ENCODE data around the gene WSCD1. TPM values are rescaled to one million over a fixed set of nuclear protein-coding genes. Genes with fewer than 3 reads are reported as not detected.

The WSCD1 gene
- total and polyA plus RNA-seq, 2 experiments from 2014 or later = 3.1 to 16.7 TPM

DNA sequence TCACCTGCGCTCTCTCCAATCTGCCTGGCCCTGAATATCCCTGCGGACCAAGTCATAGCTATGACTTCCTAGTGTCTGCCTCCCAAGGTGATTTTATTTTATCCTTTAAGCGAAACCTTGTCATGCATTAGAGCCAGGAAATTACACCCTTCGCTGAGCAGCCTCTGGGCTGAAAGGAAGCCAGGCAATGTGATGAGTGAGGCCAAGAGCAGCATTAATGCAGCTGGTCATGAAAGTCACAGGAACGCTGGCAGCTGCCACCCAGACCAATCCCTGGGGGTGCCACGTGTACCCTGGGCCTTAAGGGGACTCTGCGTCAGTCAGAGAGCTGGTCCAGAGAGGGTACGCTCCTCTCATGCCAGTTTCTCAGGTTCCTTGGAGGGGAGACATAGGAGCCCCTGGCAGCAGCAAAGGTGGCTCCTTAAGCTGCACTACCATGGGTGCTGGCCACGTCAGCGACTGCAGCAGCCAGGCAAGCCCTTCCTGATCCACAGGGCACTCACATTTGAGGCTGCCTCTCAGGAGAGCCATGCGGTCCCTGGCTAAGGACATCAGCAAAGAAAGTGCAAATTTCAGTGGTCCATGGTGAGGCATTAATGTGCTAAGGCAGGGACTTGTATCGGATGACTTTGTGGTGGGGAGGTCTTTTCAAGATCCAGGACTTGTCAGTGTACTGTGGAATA is 42.7 kb upstream of the WSCD1 start:
- no peak for DNase-seq (ENCODE audit: low read depth in 1 of 2, low spot score in 1 of 2)
- Histone ChIP-seq H3K4me3 (no peak overlapping the region), H3K36me3 (no peaks in the 10 kb centered on the region), H3K27me3 (no peaks in the 10 kb centered on the region), H3K4me1 (ENCODE audit: low read depth) (no peaks in the 10 kb centered on the region), H3K27ac (no peak overlapping the region), H3K9me3 (ENCODE audit: low read depth) (no peaks in the 10 kb centered on the region)
- TF ChIP-seq, protein P1, sequence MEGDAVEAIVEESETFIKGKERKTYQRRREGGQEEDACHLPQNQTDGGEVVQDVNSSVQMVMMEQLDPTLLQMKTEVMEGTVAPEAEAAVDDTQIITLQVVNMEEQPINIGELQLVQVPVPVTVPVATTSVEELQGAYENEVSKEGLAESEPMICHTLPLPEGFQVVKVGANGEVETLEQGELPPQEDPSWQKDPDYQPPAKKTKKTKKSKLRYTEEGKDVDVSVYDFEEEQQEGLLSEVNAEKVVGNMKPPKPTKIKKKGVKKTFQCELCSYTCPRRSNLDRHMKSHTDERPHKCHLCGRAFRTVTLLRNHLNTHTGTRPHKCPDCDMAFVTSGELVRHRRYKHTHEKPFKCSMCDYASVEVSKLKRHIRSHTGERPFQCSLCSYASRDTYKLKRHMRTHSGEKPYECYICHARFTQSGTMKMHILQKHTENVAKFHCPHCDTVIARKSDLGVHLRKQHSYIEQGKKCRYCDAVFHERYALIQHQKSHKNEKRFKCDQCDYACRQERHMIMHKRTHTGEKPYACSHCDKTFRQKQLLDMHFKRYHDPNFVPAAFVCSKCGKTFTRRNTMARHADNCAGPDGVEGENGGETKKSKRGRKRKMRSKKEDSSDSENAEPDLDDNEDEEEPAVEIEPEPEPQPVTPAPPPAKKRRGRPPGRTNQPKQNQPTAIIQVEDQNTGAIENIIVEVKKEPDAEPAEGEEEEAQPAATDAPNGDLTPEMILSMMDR (IDR thresholded peaks at IDR 0.05; ENCODE audit: low read depth, low read length) = no peak

DNA sequence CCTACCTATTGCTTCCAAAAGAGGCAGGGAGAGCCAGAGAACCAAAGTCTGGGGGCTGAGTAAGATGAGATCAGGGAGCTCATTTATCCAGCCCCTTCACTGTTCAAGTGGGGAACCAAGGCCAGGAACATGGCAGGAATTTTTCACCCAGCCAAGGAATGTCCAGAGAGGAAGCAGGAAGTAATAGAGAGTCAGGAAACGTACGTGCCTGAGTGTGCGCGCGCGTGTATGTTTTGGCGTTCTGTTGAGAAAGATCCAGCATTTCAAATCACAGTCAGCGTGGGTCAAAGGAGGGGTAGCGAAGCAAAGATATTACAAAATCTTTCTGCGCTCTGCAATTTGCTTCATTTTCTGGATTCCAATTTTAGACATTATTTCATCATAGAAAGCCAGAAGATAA is 41.9 kb upstream of the WSCD1 start:
- no peaks in the 10 kb centered on the region for H3K9me3 ChIP-seq (ENCODE audit: low read depth)
- no peak for DNase-seq (ENCODE audit: low read depth in 1 of 2, low spot score in 1 of 2)
- H3K27ac ChIP-seq = no peak overlapping the region
- no peaks in the 10 kb centered on the region for H3K4me1 ChIP-seq (ENCODE audit: low read depth)
- TF ChIP-seq, protein P1 (IDR thresholded peaks at IDR 0.05; ENCODE audit: low read depth, low read length) = no peak
- H3K27me3 ChIP-seq = no peaks in the 10 kb centered on the region
- no peaks in the 10 kb centered on the region for H3K36me3 ChIP-seq
- no peak overlapping the region for H3K4me3 ChIP-seq

DNA sequence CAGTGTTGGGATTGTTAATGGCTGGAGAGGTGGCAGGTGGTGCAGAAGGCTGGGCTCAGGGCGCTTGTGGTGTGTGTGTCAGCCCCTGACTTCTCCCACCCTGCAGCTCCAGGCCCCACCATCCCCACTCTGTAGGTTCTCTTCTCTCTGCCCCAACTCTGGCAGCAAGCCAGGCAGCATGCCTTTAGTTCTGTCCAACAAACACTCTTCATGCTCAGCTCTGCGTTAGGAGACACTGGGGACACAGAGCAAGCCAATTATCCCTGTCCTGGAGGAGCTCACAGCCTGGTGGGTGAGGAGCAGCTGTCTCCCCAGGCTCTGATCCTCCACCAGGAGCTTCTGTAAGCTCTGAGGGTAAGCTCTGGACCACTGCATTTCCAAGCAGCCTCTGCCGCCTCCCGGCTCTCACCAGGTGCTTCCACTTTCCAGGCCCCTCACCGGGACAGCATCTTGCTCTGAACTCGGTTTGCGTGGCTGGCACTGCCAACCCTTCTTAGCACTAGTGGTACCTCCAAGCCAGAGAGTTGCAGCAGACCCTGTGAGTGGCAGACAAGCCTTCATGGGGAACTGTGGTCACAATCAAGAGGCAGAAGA is 34.3 kb upstream of the WSCD1 start:
- no peak overlapping the region for H3K27ac ChIP-seq
- H3K27me3 ChIP-seq = no peaks in the 10 kb centered on the region
- H3K4me1 ChIP-seq (ENCODE audit: low read depth) = no peaks in the 10 kb centered on the region
- DNase-seq (ENCODE audit: low read depth in 1 of 2, low spot score in 1 of 2) = peak in 1 of 2 donors; percentile 35
- no peak overlapping the region for H3K4me3 ChIP-seq
- TF ChIP-seq, protein P1 (IDR thresholded peaks at IDR 0.05; ENCODE audit: low read depth, low read length) = no peak
- no peaks in the 10 kb centered on the region for H3K9me3 ChIP-seq (ENCODE audit: low read depth)
- no peaks in the 10 kb centered on the region for H3K36me3 ChIP-seq

DNA sequence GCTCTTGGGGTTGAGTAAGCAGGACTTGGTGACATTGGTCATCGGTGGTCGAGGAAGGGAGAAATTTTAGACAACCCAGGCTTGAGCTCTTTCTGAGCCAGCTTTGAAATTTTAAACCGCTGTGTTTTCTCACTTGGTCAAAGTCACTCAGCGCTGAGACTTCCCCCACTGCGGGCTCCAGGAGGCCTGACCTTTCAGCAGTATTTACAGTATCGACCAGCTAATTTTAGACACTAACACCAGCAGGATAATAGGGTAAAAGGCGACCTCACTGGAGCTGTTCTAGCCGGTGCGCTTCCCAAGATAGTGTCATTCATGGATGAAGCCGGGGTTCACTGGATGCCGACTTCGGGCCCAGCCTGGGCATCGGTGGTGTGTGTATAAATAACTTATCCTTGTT is 29.7 kb upstream of the WSCD1 start:
- Histone ChIP-seq H3K36me3 (no peaks in the 10 kb centered on the region), H3K27me3 (no peaks in the 10 kb centered on the region), H3K27ac (peak overlapping the region; percentile 1), H3K4me3 (no peak overlapping the region), H3K4me1 (ENCODE audit: low read depth) (no peaks in the 10 kb centered on the region), H3K9me3 (ENCODE audit: low read depth) (no peaks in the 10 kb centered on the region)
- TF ChIP-seq, protein P1 (IDR thresholded peaks at IDR 0.05; ENCODE audit: low read depth, low read length) = no peak
- peak in 1 of 2 donors; percentile 24 for DNase-seq (ENCODE audit: low read depth in 1 of 2, low spot score in 1 of 2)

DNA sequence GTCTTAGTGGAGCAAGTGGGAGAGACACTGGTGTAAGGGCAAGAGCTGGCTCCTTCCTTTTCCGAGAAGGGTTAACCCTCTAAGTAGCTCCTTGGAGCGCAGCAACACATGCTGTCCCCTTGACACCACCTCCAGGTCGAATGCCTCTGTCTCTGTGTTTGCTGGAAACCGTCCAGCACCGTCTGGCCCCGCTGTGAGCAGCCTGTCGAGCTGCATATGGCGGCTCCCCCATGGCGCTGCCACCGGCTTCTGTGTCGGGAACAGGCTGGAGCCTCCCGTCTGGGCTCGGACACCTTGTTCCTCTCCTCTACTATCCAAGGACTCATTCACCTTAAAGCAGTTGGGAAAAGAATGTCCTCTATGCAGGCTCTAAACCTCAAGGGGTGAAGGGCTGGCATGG is 28.9 kb upstream of the WSCD1 start:
- no peak for DNase-seq (ENCODE audit: low read depth in 1 of 2, low spot score in 1 of 2)
- Histone ChIP-seq H3K27me3 (no peaks in the 10 kb centered on the region), H3K36me3 (no peaks in the 10 kb centered on the region), H3K9me3 (ENCODE audit: low read depth) (no peaks in the 10 kb centered on the region), H3K4me1 (ENCODE audit: low read depth) (no peaks in the 10 kb centered on the region), H3K27ac (no peak overlapping the region), H3K4me3 (no peak overlapping the region)
- TF ChIP-seq, protein P1 (IDR thresholded peaks at IDR 0.05; ENCODE audit: low read depth, low read length) = no peak

Data from cardiac muscle cell (in vitro differentiated cells and primary cell).